NCI-H2081 treated with DMSO at 0.1 percent for 48 hours (cell line): ENCODE data around the gene FBXL2.
"Not testable (repeated sequence)": the region's sequence is repeated elsewhere in the genome, so short reads cannot be mapped to it uniquely, and the experiment has no call there.

Source experiments
- DNase-seq: peaks from one replicate; lab custom pipeline; 2025; lab: John Stamatoyannopoulos, UW

The FBXL2 gene

GRCh38 chr3:33388374-33389100, 111.3 kb downstream of the FBXL2 start:
- no peak for DNase-seq

GRCh38 chr3:33389908-33390307, 112.7 kb downstream of the FBXL2 start:
- DNase-seq = no peak

- no peak for DNase-seq
These were observed 114.2 kb downstream of the FBXL2 start for GRCh38 chr3:33391255-33391995.

GRCh38 chr3:33392144-33392543, 114.9 kb downstream of the FBXL2 start:
- no peak for DNase-seq

- no peak for DNase-seq
These were observed 115.5 kb downstream of the FBXL2 start for GRCh38 chr3:33392703-33393125.

- DNase-seq = no peak
These were observed 117.3 kb downstream of the FBXL2 start for GRCh38 chr3:33394403-33395054.

GRCh38 chr3:33395900-33396299, 118.7 kb downstream of the FBXL2 start:
- no peak for DNase-seq

- no peak for DNase-seq
These were observed 121.2 kb downstream of the FBXL2 start for GRCh38 chr3:33398410-33398809.

GRCh38 chr3:33401781-33402180, 124.5 kb downstream of the FBXL2 start:
- no peak for DNase-seq

GRCh38 chr3:33402936-33403335, 125.7 kb downstream of the FBXL2 start:
- DNase-seq = no peak

GRCh38 chr3:33403756-33404155, 126.5 kb downstream of the FBXL2 start:
- no peak for DNase-seq

GRCh38 chr3:33410816-33411215, 133.6 kb downstream of the FBXL2 start:
- not testable (repeated sequence) for DNase-seq

- DNase-seq = no peak
These were observed 139.9 kb downstream of the FBXL2 start for GRCh38 chr3:33417066-33417673.

- no peak for DNase-seq
These were observed 142.7 kb downstream of the FBXL2 start for GRCh38 chr3:33419948-33420347.

- no peak for DNase-seq
These were observed 143.7 kb downstream of the FBXL2 start for GRCh38 chr3:33420966-33421365.

GRCh38 chr3:33424606-33425452, 147.6 kb downstream of the FBXL2 start:
- no peak for DNase-seq

- no peak for DNase-seq
These were observed 148.2 kb downstream of the FBXL2 start for GRCh38 chr3:33425453-33425852.

GRCh38 chr3:33426068-33426467, 148.8 kb downstream of the FBXL2 start:
- DNase-seq = peak; percentile 83

- no peak for DNase-seq
These were observed 149.5 kb downstream of the FBXL2 start for GRCh38 chr3:33426630-33427317.

- no peak for DNase-seq
These were observed 151.5 kb downstream of the FBXL2 start for GRCh38 chr3:33428734-33429133.

- DNase-seq = not testable (repeated sequence)
These were observed 152.1 kb downstream of the FBXL2 start for GRCh38 chr3:33429306-33429705.
